HG03064 (cell line): ENCODE measurements around the gene FBXW7.
"Not testable (repeated sequence)": the region's sequence is repeated elsewhere in the genome, so short reads cannot be mapped to it uniquely, and the experiment has no call there.

Experiments used
- ATAC-seq: cut with Tn5 transposase; IDR thresholded peaks from one replicate; pipeline ENCODE4 v1.9.1; 2021; ENCODE audit warnings: low read depth; ENCODE audit not compliant: unreplicated experiment

Gene FBXW7

GRCh38 chr4:152550687-152551086 is 14.8 kb upstream of the FBXW7 start:
- ATAC-seq: not testable (repeated sequence)

- ATAC-seq: no peak
Measured at GRCh38 chr4:152545088-152545487, 9.2 kb upstream of the FBXW7 start.

- not testable (repeated sequence) for ATAC-seq
Measured at GRCh38 chr4:152544533-152544932, 8.6 kb upstream of the FBXW7 start.

GRCh38 chr4:152540941-152541340 is 5.0 kb upstream of the FBXW7 start:
- no peak for ATAC-seq

GRCh38 chr4:152540293-152540674 is 4.4 kb upstream of the FBXW7 start:
- no peak for ATAC-seq

GRCh38 chr4:152539556-152540292 is 3.8 kb upstream of the FBXW7 start:
- no peak for ATAC-seq

- no peak for ATAC-seq
Measured at GRCh38 chr4:152537881-152538280, 2.0 kb upstream of the FBXW7 start.

- peak; percentile 27 for ATAC-seq
Measured at GRCh38 chr4:152536545-152537182, 772 bp upstream of the FBXW7 start.

- peak; percentile 13 for ATAC-seq
Measured at GRCh38 chr4:152535360-152535902, 461 bp downstream of the FBXW7 start.

- no peak for ATAC-seq
Measured at GRCh38 chr4:152534541-152535359, 1.1 kb downstream of the FBXW7 start.

- ATAC-seq: no peak
Measured at GRCh38 chr4:152531479-152531878, 4.4 kb downstream of the FBXW7 start.

- ATAC-seq: no peak
Measured at GRCh38 chr4:152530600-152530999, 5.3 kb downstream of the FBXW7 start.

GRCh38 chr4:152529880-152530279 is 6.0 kb downstream of the FBXW7 start:
- ATAC-seq: no peak

GRCh38 chr4:152528060-152528459 is 7.8 kb downstream of the FBXW7 start:
- ATAC-seq: no peak

- ATAC-seq: no peak
Measured at GRCh38 chr4:152525878-152526277, 10.0 kb downstream of the FBXW7 start.

- ATAC-seq: no peak
Measured at GRCh38 chr4:152524427-152524826, 11.5 kb downstream of the FBXW7 start.

GRCh38 chr4:152523731-152524130 is 12.2 kb downstream of the FBXW7 start:
- ATAC-seq: no peak

- no peak for ATAC-seq
Measured at GRCh38 chr4:152522754-152523153, 13.1 kb downstream of the FBXW7 start.

- no peak for ATAC-seq
Measured at GRCh38 chr4:152522245-152522644, 13.6 kb downstream of the FBXW7 start.

- ATAC-seq: no peak
Measured at GRCh38 chr4:152516156-152516555, 19.7 kb downstream of the FBXW7 start.

GRCh38 chr4:152515678-152516077 is 20.2 kb downstream of the FBXW7 start:
- no peak for ATAC-seq
